GM12878 (cell line): ENCODE data around the gene CDH4. TPM values are rescaled to one million over a fixed set of nuclear protein-coding genes. Genes with fewer than 3 reads are reported as not detected.

Source experiments
- ATAC-seq: fragments of 200-7000 bp; cut with Tn5 transposase; 3 replicates; pipeline ENCODE4 v1.9.1; 2020; ENCODE audit warnings: mild to moderate bottlenecking, moderate library complexity
- BruUV-seq: library from RNA; stranded (reverse); fragments of 400-500 nt; replicated peaks from 2 replicates; lab custom pipeline; 2021; lab: Mats Ljungman, UMichigan
- CTCF ChIA-PET: fragments of 300-600 bp; sonication (Branson Sonifier 250); formaldehyde crosslinking; extraction: SDS; loops from one replicate; lab custom pipeline; 2021; ENCODE audit warnings: inconsistent platforms; lab: Yijun Ruan, JAX
- POLR2A ChIA-PET: fragments of 350-600 bp; formaldehyde crosslinking; extraction: SDS; loops from one replicate; lab custom pipeline; 2021; ENCODE audit warnings: inconsistent platforms; lab: Charles Lee
- RAD21 ChIA-PET: fragments of 300-600 bp; sonication (Branson Sonifier 250); formaldehyde crosslinking; loops from one replicate; lab custom pipeline; 2023; ENCODE audit warnings: antibody characterized with exemption; ENCODE audit not compliant: unreplicated experiment; lab: Charles Lee
- SMC1A ChIA-PET: fragments of 300-600 bp; sonication (Branson Sonifier 250); formaldehyde crosslinking; loops from one replicate; lab custom pipeline; 2023; ENCODE audit not compliant: unreplicated experiment, uncharacterized antibody; lab: Charles Lee
- DNase-seq: peaks from one replicate; pipeline ENCODE4 v3.0.0-alpha.2; 2011; ENCODE audit warnings: low read depth, low spot score
- FAIRE-seq: peaks from 3 replicates; lab custom pipeline; 2011; peaks lifted over from hg19 to GRCh38; lab: Jason Lieb, UNC
- H2AFZ ChIP-seq: 2 replicates; pipeline ENCODE4 v1.6.0; 2011; ENCODE audit warnings: low read depth, low read length, control low read depth; ENCODE audit not compliant: control insufficient read depth
- H3K27ac ChIP-seq: 2 replicates; pipeline ENCODE4 v1.5.1; 2011; ENCODE audit warnings: control low read depth; ENCODE audit not compliant: control insufficient read depth, insufficient read depth
- H3K27me3 ChIP-seq, 2 experiments: replicated peaks in 1 of 2; 2 replicates each; pipeline versions ENCODE4 v1.6.0 to v1.6.1; 2011; ENCODE audit warnings: low read length in 1 of 2; ENCODE audit not compliant: control insufficient read depth in 2 of 2, insufficient read depth in 2 of 2
- H3K36me3 ChIP-seq, 2 experiments: 2 replicates each; pipeline ENCODE4 v1.5.1; 2011; ENCODE audit warnings: low read length in 1 of 2; ENCODE audit not compliant: control insufficient read depth in 2 of 2, insufficient read depth in 2 of 2
- H3K4me1 ChIP-seq: 2 replicates; pipeline ENCODE4 v1.6.1; 2011; ENCODE audit warnings: mild to moderate bottlenecking, low read length, moderate library complexity, mixed read lengths; ENCODE audit not compliant: control insufficient read depth, insufficient read depth
- H3K4me2 ChIP-seq: 2 replicates; pipeline ENCODE4 v1.6.0; 2011; ENCODE audit warnings: control low read depth; ENCODE audit not compliant: control insufficient read depth, insufficient read depth
- H3K4me3 ChIP-seq: fragments of 200-600 bp; sonication (generic); 2 replicates; pipeline ENCODE4 v1.5.1; 2016
- H3K79me2 ChIP-seq: 2 replicates; pipeline ENCODE4 v1.6.0; 2011; ENCODE audit warnings: low read length; ENCODE audit not compliant: control insufficient read depth, insufficient read depth
- H3K9ac ChIP-seq: 2 replicates; pipeline ENCODE4 v1.8.0; 2011; ENCODE audit warnings: low read length, control low read depth, mixed read lengths; ENCODE audit not compliant: control insufficient read depth, insufficient read depth
- H3K9me3 ChIP-seq: replicated peaks from 3 replicates; pipeline ENCODE4 v1.5.1; 2011; ENCODE audit warnings: mild to moderate bottlenecking, low read length; ENCODE audit not compliant: control insufficient read depth, insufficient read depth
- H4K20me1 ChIP-seq: 2 replicates; pipeline ENCODE4 v1.6.0; 2011; ENCODE audit not compliant: control insufficient read depth, insufficient read depth
- BACH1 ChIP-seq: fragments of 450-650 bp; IDR thresholded peaks from 2 replicates; pipeline ENCODE4 v1.6.1; 2017; ENCODE audit warnings: mild to moderate bottlenecking, borderline replicate concordance
- CHD2 ChIP-seq: IDR thresholded peaks from 2 replicates; pipeline ENCODE4 v1.6.1; 2011; ENCODE audit warnings: low read depth, low read length, improper control_type of control experiment, borderline replicate concordance
- CREM ChIP-seq: IDR thresholded peaks from 2 replicates; pipeline ENCODE4 v1.6.1; 2014; ENCODE audit warnings: antibody characterized with exemption, low read depth
- E2F8 ChIP-seq: fragments of 450-650 bp; IDR thresholded peaks from 2 replicates; pipeline ENCODE4 v1.6.1; 2018; ENCODE audit warnings: mild to moderate bottlenecking, low read depth, moderate library complexity; ENCODE audit not compliant: partially characterized antibody
- HSF1 ChIP-seq: fragments of 150-350 bp; IDR thresholded peaks from 2 replicates; pipeline ENCODE4 v1.6.1; 2014; ENCODE audit warnings: mild to moderate bottlenecking, low read depth, low read length
- IRF4 ChIP-seq: IDR thresholded peaks from 2 replicates; pipeline ENCODE4 v1.6.1; 2011; ENCODE audit warnings: low read depth, low read length
- KLF5 ChIP-seq: fragments of 450-650 bp; IDR thresholded peaks from 2 replicates; pipeline ENCODE4 v1.6.1; 2014; ENCODE audit warnings: mild to moderate bottlenecking; ENCODE audit not compliant: partially characterized antibody
- MLLT1 ChIP-seq: fragments of 450-650 bp; IDR thresholded peaks from 2 replicates; pipeline ENCODE4 v1.6.1; 2016; ENCODE audit warnings: mild to moderate bottlenecking
- NKRF ChIP-seq: fragments of 450-650 bp; conservative IDR thresholded peaks from 2 replicates; pipeline ENCODE4 v1.6.1; 2017; ENCODE audit warnings: mild to moderate bottlenecking, moderate library complexity
- POLR2AphosphoS5 ChIP-seq: IDR thresholded peaks from 2 replicates; pipeline ENCODE4 v1.6.1; 2011; ENCODE audit warnings: mild to moderate bottlenecking, low read length, inconsistent platforms
- SUPT20H ChIP-seq: IDR thresholded peaks from 2 replicates; pipeline ENCODE4 v1.6.1; 2011; ENCODE audit warnings: low read depth, mild to moderate bottlenecking, low read length, moderate library complexity, borderline replicate concordance; ENCODE audit not compliant: control insufficient read depth
- ZNF622 ChIP-seq: fragments of 450-650 bp; IDR thresholded peaks from 2 replicates; pipeline ENCODE4 v1.6.1; 2017; ENCODE audit warnings: mild to moderate bottlenecking, inconsistent platforms
- WGBS: methylation state at CpG from one replicate; pipeline ENCODE4 v1.1.6; 2016; ENCODE audit warnings: low lambda C conversion rate; ENCODE audit not compliant: insufficient replicate concordance, insufficient coverage; ENCODE audit errors: missing lambda C conversion rate; 5-methylcytosine and 5-hydroxymethylcytosine counted together
- in situ Hi-C: fragments of 300-500 bp; cut with MboI; formaldehyde crosslinking; loops from 9 replicates; pipeline ENCODE4 v1.14.3; 2018; ENCODE audit warnings: mixed read lengths
- intact Hi-C: fragments of 100-400 bp; cut with micrococcal nuclease; formaldehyde crosslinking; loops from one replicate; pipeline ENCODE4 v1.14.2; 2022; ENCODE audit not compliant: unreplicated experiment
- polyA plus RNA-seq, 11 experiments: library from polyadenylated mRNA; depleted of rRNA in 4 of 11; unstranded in 6 of 11; stranded (reverse) in 5 of 11; fragments of >200 nt; fragmentation: Nextera tagmentation in 4 of 11; fragmentation: Illumina TruSeq in 1 of 11; extraction: Ambion mirVana in 4 of 11; extraction: Trizol in 1 of 11; gene quantifications; 1 replicate in 1 of 11; 2 replicates in 10 of 11; pipeline versions ENCODE4 v1.2.1 to v1.2.3, GENCODE V29; 2011 to 2016; ENCODE audit warnings: inconsistent platforms in 2 of 11, missing spikeins in 2 of 11, low read depth in 1 of 11
- total RNA-seq, 4 experiments: library from RNA; depleted of rRNA in 3 of 4; stranded (reverse); fragments of >200 nt in 3 of 4; fragmentation: Illumina TruSeq in 1 of 4; extraction: Trizol in 1 of 4; gene quantifications; 2 replicates each; pipeline versions ENCODE4 v1.2.1 to v1.2.3, GENCODE V29; 2013 to 2021

CDH4 gene
- total and polyA plus RNA-seq, 10 of the 15 experiments (the other 5 are each of a cell fraction or from before 2014, with no cell fraction given): not detected

- Histone ChIP-seq H3K79me2 (no peaks in the 10 kb centered on the region), H3K36me3 (no peaks in the 10 kb centered on the region), H3K4me1 (no peaks in the 10 kb centered on the region), H3K4me2 (no peak overlapping the region), H2AFZ (no peak overlapping the region), H4K20me1 (no peaks in the 10 kb centered on the region), H3K27ac (no peak overlapping the region), H3K9me3 (no peaks in the 10 kb centered on the region), H3K9ac (no peak overlapping the region), H3K27me3 (no peaks in the 10 kb centered on the region; a peak in 1 of 4 replicates), H3K4me3 (no peak overlapping the region)
- no TSS peak for BruUV-seq
- FAIRE-seq: no peak
- 48% methylated on average over 17 of the region's 17 CpGs for WGBS
- no peak for DNase-seq
- SMC1A ChIA-PET: no interaction called here
- RAD21 ChIA-PET: no interaction called here
- POLR2A ChIA-PET: no interaction called here
- in situ Hi-C loops (no loop called here), intact Hi-C loops (no loop called here)
- no peak for ATAC-seq
- TF ChIP-seq CHD2 (no peak), HSF1 (no peak), KLF5 (no peak), ZNF622 (no peak), CREM (no peak), NKRF (no peak), POLR2AphosphoS5 (no peak), E2F8 (no peak), IRF4 (no peak), BACH1 (no peak), MLLT1 (no peak), SUPT20H (no peak)
- CTCF ChIA-PET: no interaction called here
Observed at GRCh38 chr20:61810738-61811135, 558.7 kb downstream of the CDH4 start.
